Endothelial cell (in vitro differentiated cells): ENCODE measurements around the gene NPC1L1. TPM values are rescaled to one million over a fixed set of nuclear protein-coding genes. Genes with fewer than 3 reads are reported as not detected.
A peak's percentile ranks its signal among the peaks of the same experiment; 100 is the strongest.
"Not testable (repeated sequence)": the region's sequence is repeated elsewhere in the genome, so short reads cannot be mapped to it uniquely, and the experiment has no call there.

Experiments used
- DNase-seq: peaks from one replicate; pipeline ENCODE4 v3.0.0; 2021; ENCODE audit warnings: low spot score
- H3K27ac Mint-ChIP-seq: one replicate; pipeline ENCODE4 v1.8.0; 2021; ENCODE audit warnings: mixed read lengths, inconsistent platforms; ENCODE audit not compliant: unreplicated experiment
- H3K27me3 Mint-ChIP-seq: one replicate; pipeline ENCODE4 v1.8.0; 2021; ENCODE audit warnings: mild to moderate bottlenecking, moderate library complexity, mixed read lengths, inconsistent platforms; ENCODE audit not compliant: unreplicated experiment
- H3K36me3 Mint-ChIP-seq: one replicate; pipeline ENCODE4 v1.8.0; 2021; ENCODE audit warnings: mild to moderate bottlenecking, low read depth, mixed read lengths, inconsistent platforms; ENCODE audit not compliant: unreplicated experiment
- H3K4me1 Mint-ChIP-seq: one replicate; pipeline ENCODE4 v1.8.0; 2021; ENCODE audit warnings: mild to moderate bottlenecking, mixed read lengths, inconsistent platforms; ENCODE audit not compliant: unreplicated experiment
- H3K4me3 Mint-ChIP-seq: one replicate; pipeline ENCODE4 v1.8.0; 2021; ENCODE audit warnings: mild to moderate bottlenecking, mixed read lengths, inconsistent platforms; ENCODE audit not compliant: unreplicated experiment
- H3K9me3 Mint-ChIP-seq: one replicate; pipeline ENCODE4 v1.8.0; 2021; ENCODE audit warnings: mixed read lengths, inconsistent platforms; ENCODE audit not compliant: unreplicated experiment
- total RNA-seq: library from RNA; stranded (reverse); fragmentation: NEBNext Ultra II Directional; extraction: Animal tissue kit (Norgen Biotek cat#: 25700); gene quantifications from one replicate; pipeline ENCODE4 v1.2.1, GENCODE V29; 2021; ENCODE audit not compliant: unreplicated experiment
- TF ChIP-seq, protein P1 (sequence below): fragments of 200-600 bp; sonication (generic); IDR thresholded peaks from one replicate; pipeline ENCODE4 v1.5.0; 2021; ENCODE audit warnings: antibody characterized with exemption; ENCODE audit not compliant: unreplicated experiment

The NPC1L1 gene
- total RNA-seq, 1 donor from 2014 or later = not detected

DNA sequence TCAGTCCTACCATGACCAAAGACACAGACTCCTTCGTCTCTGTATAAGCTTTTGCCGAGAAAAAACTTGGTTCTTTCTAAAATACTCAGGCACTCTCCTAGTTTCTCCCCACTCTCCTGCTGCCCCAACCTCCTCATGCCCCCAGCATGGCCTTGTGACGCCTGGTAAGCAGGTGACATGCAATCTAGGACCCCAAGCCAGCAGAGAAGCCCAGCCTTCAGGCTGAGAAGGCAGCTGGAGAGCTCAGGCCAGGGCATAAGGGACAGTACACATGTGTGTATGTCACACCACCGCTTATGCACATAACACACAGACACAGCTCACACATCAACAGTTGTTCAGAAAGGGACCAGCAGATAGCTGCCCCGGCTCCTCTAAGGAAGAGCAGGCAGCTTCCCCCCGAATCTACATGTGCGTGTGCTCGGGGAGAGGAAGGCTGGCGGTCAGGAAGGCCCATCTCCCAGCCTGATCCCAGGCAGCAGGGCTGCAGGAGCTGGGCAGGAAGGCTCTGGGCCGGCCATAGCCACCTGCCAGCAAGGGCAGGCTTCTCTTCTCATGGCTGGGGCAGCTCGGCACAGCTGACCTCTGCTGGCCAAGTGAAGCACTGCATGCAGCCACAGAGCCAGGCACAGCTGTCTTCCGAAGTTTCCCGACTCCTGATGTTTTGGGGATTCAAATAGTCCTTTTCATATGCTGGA lies 24.1 kb upstream of the NPC1L1 start:
- peak; percentile 83 for DNase-seq
- peaks cover 34% of the 10 kb centered on the region for H3K36me3 Mint-ChIP-seq
- H3K27ac Mint-ChIP-seq = peak overlapping the region; percentile 19
- TF ChIP-seq, protein P1, sequence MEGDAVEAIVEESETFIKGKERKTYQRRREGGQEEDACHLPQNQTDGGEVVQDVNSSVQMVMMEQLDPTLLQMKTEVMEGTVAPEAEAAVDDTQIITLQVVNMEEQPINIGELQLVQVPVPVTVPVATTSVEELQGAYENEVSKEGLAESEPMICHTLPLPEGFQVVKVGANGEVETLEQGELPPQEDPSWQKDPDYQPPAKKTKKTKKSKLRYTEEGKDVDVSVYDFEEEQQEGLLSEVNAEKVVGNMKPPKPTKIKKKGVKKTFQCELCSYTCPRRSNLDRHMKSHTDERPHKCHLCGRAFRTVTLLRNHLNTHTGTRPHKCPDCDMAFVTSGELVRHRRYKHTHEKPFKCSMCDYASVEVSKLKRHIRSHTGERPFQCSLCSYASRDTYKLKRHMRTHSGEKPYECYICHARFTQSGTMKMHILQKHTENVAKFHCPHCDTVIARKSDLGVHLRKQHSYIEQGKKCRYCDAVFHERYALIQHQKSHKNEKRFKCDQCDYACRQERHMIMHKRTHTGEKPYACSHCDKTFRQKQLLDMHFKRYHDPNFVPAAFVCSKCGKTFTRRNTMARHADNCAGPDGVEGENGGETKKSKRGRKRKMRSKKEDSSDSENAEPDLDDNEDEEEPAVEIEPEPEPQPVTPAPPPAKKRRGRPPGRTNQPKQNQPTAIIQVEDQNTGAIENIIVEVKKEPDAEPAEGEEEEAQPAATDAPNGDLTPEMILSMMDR = peak; percentile 96
- no peaks in the 10 kb centered on the region for H3K4me1 Mint-ChIP-seq
- H3K9me3 Mint-ChIP-seq = no peaks in the 10 kb centered on the region
- H3K27me3 Mint-ChIP-seq = peaks cover 13% of the 10 kb centered on the region
- no peak overlapping the region for H3K4me3 Mint-ChIP-seq

DNA sequence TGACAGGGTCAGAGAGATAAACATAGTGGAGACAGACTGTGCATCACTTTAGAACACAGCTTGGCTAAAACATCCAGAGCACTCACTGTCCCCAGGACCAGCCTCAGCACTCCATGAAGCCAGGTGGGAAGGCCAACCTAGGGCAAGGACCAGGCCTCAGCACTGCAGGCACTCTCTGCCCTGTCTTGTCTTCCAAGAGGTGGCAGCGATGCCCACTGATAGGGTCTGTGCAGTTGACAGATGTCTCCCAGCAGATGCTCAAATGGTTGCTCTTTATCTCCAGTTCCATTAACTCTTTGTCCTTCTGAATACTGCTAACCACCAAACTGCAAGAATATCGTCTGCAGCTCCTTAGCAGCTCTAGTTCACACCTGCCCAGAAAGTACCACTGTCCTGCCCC lies 23.5 kb upstream of the NPC1L1 start:
- no peak overlapping the region for H3K4me3 Mint-ChIP-seq
- H3K4me1 Mint-ChIP-seq = no peaks in the 10 kb centered on the region
- TF ChIP-seq, protein P1 = no peak
- H3K27me3 Mint-ChIP-seq = peaks cover 13% of the 10 kb centered on the region
- H3K9me3 Mint-ChIP-seq = no peaks in the 10 kb centered on the region
- no peak for DNase-seq
- H3K27ac Mint-ChIP-seq = peak overlapping the region; percentile 19
- H3K36me3 Mint-ChIP-seq = peaks cover 28% of the 10 kb centered on the region

DNA sequence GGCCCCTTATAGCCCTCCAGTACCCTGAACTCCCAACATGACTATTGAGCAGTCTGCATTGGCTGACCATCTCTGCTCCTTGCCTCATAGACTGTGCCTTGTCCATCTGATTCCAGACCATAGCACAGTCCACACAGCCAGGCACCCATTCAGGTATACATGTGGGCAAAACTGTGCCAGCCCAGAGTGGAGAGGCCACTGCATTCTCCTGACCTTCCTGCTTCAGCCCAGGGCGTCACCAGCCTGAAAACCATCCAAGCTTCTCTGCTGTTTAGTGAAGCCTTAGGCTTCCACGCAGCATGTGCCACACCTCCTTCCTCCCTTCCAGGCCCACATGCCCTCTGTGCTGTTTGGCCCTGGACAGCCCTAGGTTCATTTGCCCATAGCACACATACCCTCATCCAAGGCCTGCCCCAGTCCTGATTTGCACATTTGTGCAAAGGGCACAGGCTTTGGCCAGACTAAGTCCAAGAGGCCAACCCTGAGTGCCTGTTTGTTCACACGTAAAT lies 22.1 kb upstream of the NPC1L1 start:
- no peak overlapping the region for H3K27ac Mint-ChIP-seq
- no peaks in the 10 kb centered on the region for H3K9me3 Mint-ChIP-seq

DNA sequence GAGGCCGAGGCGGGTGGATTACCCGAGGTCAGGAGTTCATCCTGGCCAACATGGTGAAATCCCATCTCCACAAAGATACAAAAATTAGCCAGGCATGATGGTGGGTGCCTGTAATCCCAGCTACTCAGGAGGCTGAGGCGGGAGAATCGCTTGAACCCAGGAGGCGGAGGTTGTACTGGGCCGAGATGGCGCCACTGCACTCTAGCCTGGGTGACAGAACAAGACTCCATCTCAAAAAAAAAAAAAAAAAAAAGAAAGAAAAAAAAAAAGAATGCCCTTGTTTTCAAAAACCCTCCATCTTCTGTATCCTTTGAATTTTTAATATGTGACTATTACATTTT lies 21.5 kb upstream of the NPC1L1 start:
- peaks cover 11% of the 10 kb centered on the region for H3K36me3 Mint-ChIP-seq
- H3K27me3 Mint-ChIP-seq, H3K27ac Mint-ChIP-seq, DNase-seq, H3K9me3 Mint-ChIP-seq, H3K4me1 Mint-ChIP-seq, H3K4me3 Mint-ChIP-seq: not testable (repeated sequence)

More for the DNA sequence above, 22.1 kb upstream of the NPC1L1 start:
- H3K27me3 Mint-ChIP-seq = peaks cover 9% of the 10 kb centered on the region
- H3K4me3 Mint-ChIP-seq = peak overlapping the region; percentile 21
- TF ChIP-seq, protein P1 = no peak
- DNase-seq = no peak
- no peaks in the 10 kb centered on the region for H3K4me1 Mint-ChIP-seq
- peaks cover 16% of the 10 kb centered on the region for H3K36me3 Mint-ChIP-seq

DNA sequence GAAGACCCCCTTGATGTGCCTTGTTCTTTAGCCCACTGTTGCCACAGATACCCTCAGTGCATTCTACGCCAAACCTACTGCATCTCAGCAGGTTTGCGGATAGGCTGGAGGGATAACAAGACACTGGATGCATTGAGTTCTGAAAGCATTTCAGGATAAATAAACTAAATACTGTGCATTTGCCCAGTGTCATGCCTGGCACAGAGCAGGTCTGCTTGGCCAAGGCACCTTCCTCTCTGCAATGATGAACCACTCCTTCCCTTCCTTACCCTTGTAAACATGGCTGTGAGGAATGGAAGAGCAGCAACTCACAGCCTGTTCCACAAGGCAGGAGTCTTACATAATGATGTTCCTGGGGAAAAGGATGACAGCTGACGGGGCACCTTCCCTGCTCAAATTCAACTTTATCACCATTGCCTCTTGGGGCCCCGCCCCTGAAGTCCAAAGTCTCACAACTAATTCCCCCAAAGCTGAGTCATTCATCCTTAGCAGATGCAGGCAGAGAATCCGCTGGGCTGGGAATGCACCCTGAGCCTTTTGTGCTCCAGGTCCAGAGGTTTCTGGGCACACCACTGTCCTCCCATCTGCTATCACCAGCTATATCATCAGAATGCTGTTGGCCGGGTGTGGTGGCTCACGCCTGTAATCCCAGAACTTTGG lies 21.0 kb upstream of the NPC1L1 start:
- Mint-ChIP-seq H3K36me3 (peaks cover 6% of the 10 kb centered on the region), H3K4me3 (no peak overlapping the region), H3K4me1 (no peaks in the 10 kb centered on the region), H3K9me3 (no peaks in the 10 kb centered on the region), H3K27ac (no peak overlapping the region), H3K27me3 (peaks cover 9% of the 10 kb centered on the region)
- TF ChIP-seq, protein P1 = no peak
- no peak for DNase-seq
